ENCODE results near the gene SERPING1. TPM values are rescaled to one million over a fixed set of nuclear protein-coding genes. Genes with fewer than 3 reads are reported as not detected.
"Not testable (repeated sequence)": the region's sequence is repeated elsewhere in the genome, so short reads cannot be mapped to it uniquely, and the experiment has no call there.

Gene SERPING1
- total RNA-seq, 1 donor from 2014 or later, result 46.0 TPM

DNA sequence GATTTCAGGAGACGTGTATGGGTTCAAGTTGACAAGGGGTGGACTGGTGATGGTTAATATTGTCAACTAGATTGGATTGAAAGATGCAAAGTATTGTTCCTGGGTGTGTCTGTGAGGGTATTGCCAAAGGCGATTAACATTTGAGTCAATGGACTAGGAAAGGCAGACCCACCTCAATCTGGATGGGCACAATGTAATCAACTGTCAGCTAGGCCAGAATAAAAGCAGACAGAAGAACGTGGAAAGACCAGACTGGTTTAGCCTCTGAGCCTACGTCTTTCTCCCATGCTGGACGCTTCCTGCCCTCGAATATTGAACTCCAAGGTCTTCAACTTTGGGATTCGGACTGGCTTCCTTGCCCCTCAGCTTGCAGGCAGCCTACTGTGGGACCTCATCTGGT, 53.9 kb downstream of the SERPING1 start:
- peaks cover 59% of the 10 kb centered on the region for H3K4me1 ChIP-seq
- no peaks in the 10 kb centered on the region for H3K79me2 ChIP-seq (ENCODE audit: low read depth)
- peaks cover 48% of the 10 kb centered on the region for H4K20me1 ChIP-seq (ENCODE audit: low read depth)
- no peak overlapping the region for H3K4me3 ChIP-seq
- Mint-ChIP-seq H3K27ac (no peak overlapping the region), H3K4me3 (no peak overlapping the region), H3K9me3 (peaks cover 2% of the 10 kb centered on the region), H3K27me3 (ENCODE audit: insufficient read depth, low read depth) (peaks cover 20% of the 10 kb centered on the region), H3K36me3 (peaks cover 2% of the 10 kb centered on the region), H3K4me1 (peaks cover 53% of the 10 kb centered on the region)
- H3K9me3 ChIP-seq (ENCODE audit: low read depth), result no peaks in the 10 kb centered on the region
- no peak overlapping the region for H3K27ac ChIP-seq
- H3K9ac ChIP-seq, result no peak overlapping the region
- H2AFZ ChIP-seq (replicated peaks), result no peak overlapping the region
- peaks cover 13% of the 10 kb centered on the region for H3K27me3 ChIP-seq
- peaks cover 67% of the 10 kb centered on the region for H3F3A ChIP-seq (ENCODE audit: low read depth)
- DNase-seq (ENCODE audit: low spot score), result no peak
- TF ChIP-seq EZH2phosphoT487 (IDR thresholded peaks at IDR 0.05), result no peak
- TF ChIP-seq, protein P1, sequence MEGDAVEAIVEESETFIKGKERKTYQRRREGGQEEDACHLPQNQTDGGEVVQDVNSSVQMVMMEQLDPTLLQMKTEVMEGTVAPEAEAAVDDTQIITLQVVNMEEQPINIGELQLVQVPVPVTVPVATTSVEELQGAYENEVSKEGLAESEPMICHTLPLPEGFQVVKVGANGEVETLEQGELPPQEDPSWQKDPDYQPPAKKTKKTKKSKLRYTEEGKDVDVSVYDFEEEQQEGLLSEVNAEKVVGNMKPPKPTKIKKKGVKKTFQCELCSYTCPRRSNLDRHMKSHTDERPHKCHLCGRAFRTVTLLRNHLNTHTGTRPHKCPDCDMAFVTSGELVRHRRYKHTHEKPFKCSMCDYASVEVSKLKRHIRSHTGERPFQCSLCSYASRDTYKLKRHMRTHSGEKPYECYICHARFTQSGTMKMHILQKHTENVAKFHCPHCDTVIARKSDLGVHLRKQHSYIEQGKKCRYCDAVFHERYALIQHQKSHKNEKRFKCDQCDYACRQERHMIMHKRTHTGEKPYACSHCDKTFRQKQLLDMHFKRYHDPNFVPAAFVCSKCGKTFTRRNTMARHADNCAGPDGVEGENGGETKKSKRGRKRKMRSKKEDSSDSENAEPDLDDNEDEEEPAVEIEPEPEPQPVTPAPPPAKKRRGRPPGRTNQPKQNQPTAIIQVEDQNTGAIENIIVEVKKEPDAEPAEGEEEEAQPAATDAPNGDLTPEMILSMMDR (IDR thresholded peaks at IDR 0.05), result no peak
- no peak for TF ChIP-seq EZH2 (IDR thresholded peaks at IDR 0.05)
- no peak overlapping the region for H3K4me2 ChIP-seq
- H3K36me3 ChIP-seq, result no peaks in the 10 kb centered on the region

DNA sequence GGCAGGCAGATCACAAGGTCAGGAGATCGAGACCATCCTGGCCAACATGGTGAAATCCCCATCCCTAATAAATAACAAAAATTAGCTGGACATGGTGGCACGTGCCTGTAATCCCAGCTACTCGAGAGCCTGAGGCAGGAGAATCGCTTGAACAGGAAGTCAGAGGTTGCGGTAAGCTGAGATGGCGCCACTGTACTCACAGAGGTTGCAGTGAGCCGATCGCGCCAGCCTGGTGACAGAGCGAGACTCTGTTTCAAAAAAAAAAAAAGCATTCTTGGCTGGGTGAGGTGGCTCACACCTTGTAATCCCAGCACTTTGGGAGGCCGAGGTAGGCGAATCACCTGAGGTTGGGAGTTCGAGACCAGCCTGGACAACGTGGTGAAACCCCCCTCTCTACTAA, 54.7 kb downstream of the SERPING1 start:
- not testable (repeated sequence) for H3K4me3 ChIP-seq; H3K4me3 Mint-ChIP-seq; H2AFZ ChIP-seq (replicated peaks); H3K9ac ChIP-seq; DNase-seq (ENCODE audit: low spot score); H3K27ac ChIP-seq; H3K9me3 ChIP-seq (ENCODE audit: low read depth); H3K79me2 ChIP-seq (ENCODE audit: low read depth); H3K36me3 ChIP-seq; H3K4me2 ChIP-seq; H3K9me3 Mint-ChIP-seq; H3K36me3 Mint-ChIP-seq; H3K27ac Mint-ChIP-seq
- H4K20me1 ChIP-seq (ENCODE audit: low read depth), result peaks cover 40% of the 10 kb centered on the region
- Mint-ChIP-seq H3K4me1 (peaks cover 49% of the 10 kb centered on the region), H3K27me3 (ENCODE audit: insufficient read depth, low read depth) (peaks cover 21% of the 10 kb centered on the region)
- peaks cover 18% of the 10 kb centered on the region for H3K27me3 ChIP-seq
- H3F3A ChIP-seq (ENCODE audit: low read depth), result peaks cover 67% of the 10 kb centered on the region
- H3K4me1 ChIP-seq, result peaks cover 51% of the 10 kb centered on the region

DNA sequence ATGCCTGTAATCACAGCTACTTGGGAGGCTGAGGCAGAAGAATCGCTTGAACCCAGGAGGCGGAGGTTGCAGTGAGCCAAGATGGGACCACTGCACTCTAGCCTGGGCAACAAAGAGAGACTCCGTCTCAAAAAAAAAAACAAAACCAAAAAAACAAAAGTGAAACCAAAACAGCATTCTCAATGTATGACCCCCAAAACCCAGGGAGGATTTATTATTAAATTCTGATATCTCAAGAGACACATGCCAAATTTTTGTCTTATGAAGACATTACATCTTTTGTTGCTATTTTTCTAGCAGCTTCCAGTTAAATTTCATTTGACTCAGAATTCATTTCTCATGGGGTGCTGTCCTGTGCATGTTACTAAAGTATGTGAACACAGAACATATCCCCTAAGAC, 55.2 kb downstream of the SERPING1 start:
- H3K4me3 Mint-ChIP-seq, result no peak overlapping the region

DNA sequence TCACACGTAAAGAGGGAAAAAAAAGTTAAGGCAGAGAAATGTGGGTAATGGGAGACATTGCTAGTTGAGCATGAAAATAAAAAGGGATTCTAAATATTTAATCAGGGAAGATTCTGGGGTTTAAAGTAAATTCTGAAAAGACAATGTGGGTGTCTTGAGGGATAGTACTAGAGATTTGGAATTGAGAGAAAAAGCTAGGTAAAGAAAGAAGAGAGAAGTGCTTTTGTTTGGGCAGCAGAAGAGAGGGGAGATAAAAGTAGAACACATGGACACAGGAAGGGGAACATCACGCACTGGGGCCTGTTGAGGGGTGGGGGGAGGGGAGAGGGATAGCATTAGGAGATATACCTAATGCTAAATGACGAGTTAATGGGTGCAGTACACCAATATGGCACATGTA, 55.7 kb downstream of the SERPING1 start:
- no peak overlapping the region for H2AFZ ChIP-seq (replicated peaks)
- peaks cover 6% of the 10 kb centered on the region for H3K79me2 ChIP-seq (ENCODE audit: low read depth)
- TF ChIP-seq, protein P1 (IDR thresholded peaks at IDR 0.05), result no peak
- TF ChIP-seq EZH2 (IDR thresholded peaks at IDR 0.05), result no peak
- no peak for TF ChIP-seq EZH2phosphoT487 (IDR thresholded peaks at IDR 0.05)
- Mint-ChIP-seq H3K27me3 (ENCODE audit: insufficient read depth, low read depth) (peaks cover 16% of the 10 kb centered on the region), H3K9me3 (peaks cover 2% of the 10 kb centered on the region), H3K36me3 (no peaks in the 10 kb centered on the region), H3K4me3 (no peak overlapping the region), H3K4me1 (peaks cover 47% of the 10 kb centered on the region), H3K27ac (no peak overlapping the region)
- H4K20me1 ChIP-seq (ENCODE audit: low read depth), result peaks cover 31% of the 10 kb centered on the region
- no peaks in the 10 kb centered on the region for H3K9me3 ChIP-seq (ENCODE audit: low read depth)
- H3K4me3 ChIP-seq, result no peak overlapping the region
- peaks cover 18% of the 10 kb centered on the region for H3K27me3 ChIP-seq
- no peak for DNase-seq (ENCODE audit: low spot score)
- no peak overlapping the region for H3K9ac ChIP-seq
- no peaks in the 10 kb centered on the region for H3K36me3 ChIP-seq
- H3F3A ChIP-seq (ENCODE audit: low read depth), result peaks cover 58% of the 10 kb centered on the region
- H3K4me1 ChIP-seq, result peaks cover 42% of the 10 kb centered on the region
- peak overlapping the region; percentile 36 for H3K4me2 ChIP-seq
- H3K27ac ChIP-seq, result no peak overlapping the region

More for the DNA sequence above, 55.2 kb downstream of the SERPING1 start:
- Histone ChIP-seq H3K27ac (no peak overlapping the region), H3F3A (ENCODE audit: low read depth) (peaks cover 63% of the 10 kb centered on the region), H4K20me1 (ENCODE audit: low read depth) (peaks cover 36% of the 10 kb centered on the region), H3K9ac (no peak overlapping the region), H3K4me1 (peaks cover 47% of the 10 kb centered on the region), H3K9me3 (ENCODE audit: low read depth) (no peaks in the 10 kb centered on the region), H3K36me3 (no peaks in the 10 kb centered on the region), H3K4me3 (no peak overlapping the region), H2AFZ (replicated peaks) (no peak overlapping the region), H3K27me3 (peaks cover 18% of the 10 kb centered on the region), H3K4me2 (peak overlapping the region; percentile 36), H3K79me2 (ENCODE audit: low read depth) (peaks cover under 1% of the 10 kb centered on the region)
- Mint-ChIP-seq H3K36me3 (no peaks in the 10 kb centered on the region), H3K4me1 (peaks cover 47% of the 10 kb centered on the region), H3K27ac (no peak overlapping the region), H3K9me3 (peaks cover 2% of the 10 kb centered on the region), H3K27me3 (ENCODE audit: insufficient read depth, low read depth) (peaks cover 21% of the 10 kb centered on the region)
- TF ChIP-seq EZH2 (IDR thresholded peaks at IDR 0.05) (no peak), EZH2phosphoT487 (IDR thresholded peaks at IDR 0.05) (no peak)
- TF ChIP-seq, protein P1 (IDR thresholded peaks at IDR 0.05), result no peak
- no peak for DNase-seq (ENCODE audit: low spot score)
